MV-4-11 (cell line): ENCODE results near the gene ARHGEF16.

Experiments used
- DNase-seq: peaks from one replicate; lab custom pipeline; 2025; lab: John Stamatoyannopoulos, UW

The ARHGEF16 gene

GRCh38 chr1:3519301-3519885 is 64.9 kb downstream of the ARHGEF16 start:
- no peak for DNase-seq

GRCh38 chr1:3520419-3521378 is 66.2 kb downstream of the ARHGEF16 start:
- no peak for DNase-seq

GRCh38 chr1:3521426-3521825 is 67.0 kb downstream of the ARHGEF16 start:
- DNase-seq, result no peak

- no peak for DNase-seq
These were observed 67.6 kb downstream of the ARHGEF16 start for GRCh38 chr1:3522112-3522511.

- DNase-seq, result no peak
These were observed 68.2 kb downstream of the ARHGEF16 start for GRCh38 chr1:3522564-3523265.

- no peak for DNase-seq
These were observed 69.5 kb downstream of the ARHGEF16 start for GRCh38 chr1:3523980-3524379.

GRCh38 chr1:3524556-3525203 is 70.2 kb downstream of the ARHGEF16 start:
- DNase-seq, result no peak

GRCh38 chr1:3525551-3526482 is 71.4 kb downstream of the ARHGEF16 start:
- no peak for DNase-seq

- DNase-seq, result no peak
These were observed 73.3 kb downstream of the ARHGEF16 start for GRCh38 chr1:3527774-3528173.

- no peak for DNase-seq
These were observed 74.7 kb downstream of the ARHGEF16 start for GRCh38 chr1:3529099-3529729.

- DNase-seq, result no peak
These were observed 75.8 kb downstream of the ARHGEF16 start for GRCh38 chr1:3530086-3530925.
